Measurements from ENCODE around the gene HPD. TPM values are rescaled to one million over a fixed set of nuclear protein-coding genes. Genes with fewer than 3 reads are reported as not detected.
"Not testable (repeated sequence)": the region's sequence is repeated elsewhere in the genome, so short reads cannot be mapped to it uniquely, and the experiment has no call there.

The HPD gene
- total and polyA plus RNA-seq, 2 experiments from 2014 or later, result 20.9 to 35.8 TPM

GRCh38 chr12:121857322-121858246 lies 1.1 kb downstream of the HPD start:
- Histone ChIP-seq H3K9me3 (ENCODE audit: low read depth) (no peaks in the 10 kb centered on the region), H3K4me3 (no peak overlapping the region), H3K4me1 (ENCODE audit: insufficient read depth) (peaks cover 33% of the 10 kb centered on the region), H3K27ac (peak overlapping the region; percentile 87), H3K4me2 (no peak overlapping the region), H3K9me2 (replicated peaks; ENCODE audit: insufficient read depth) (no peaks in the 10 kb centered on the region), H3K27me3 (no peaks in the 10 kb centered on the region), H3K36me3 (replicated peaks; ENCODE audit: insufficient read depth, low read depth) (no peaks in the 10 kb centered on the region), H3K79me2 (no peaks in the 10 kb centered on the region), H2AFZ (no peak overlapping the region), H4K20me1 (ENCODE audit: insufficient read depth, poor library complexity, severe bottlenecking) (no peaks in the 10 kb centered on the region)
- no peak for DNase-seq (ENCODE audit: low spot score)
- WGBS (ENCODE audit: low lambda C conversion rate, missing lambda C conversion rate), result 64% methylated on average over 11 of the region's 11 CpGs
- TF ChIP-seq EZH2phosphoT487 (IDR thresholded peaks at IDR 0.05; ENCODE audit: low read depth, severe bottlenecking, unreplicated experiment) (no peak), CTCF (IDR thresholded peaks at IDR 0.05; ENCODE audit: poor library complexity) (no peak), EZH2 (IDR thresholded peaks at IDR 0.05; ENCODE audit: borderline replicate concordance) (no peak)

- DNase-seq (ENCODE audit: low spot score); H3K4me3 ChIP-seq; H4K20me1 ChIP-seq (ENCODE audit: insufficient read depth, poor library complexity, severe bottlenecking); H3K4me2 ChIP-seq; H3K27ac ChIP-seq; H2AFZ ChIP-seq; H3K79me2 ChIP-seq; H3K9me2 ChIP-seq (replicated peaks; ENCODE audit: insufficient read depth); H3K27me3 ChIP-seq; H3K9me3 ChIP-seq (ENCODE audit: low read depth); H3K4me1 ChIP-seq (ENCODE audit: insufficient read depth); H3K36me3 ChIP-seq (replicated peaks; ENCODE audit: insufficient read depth, low read depth): not testable (repeated sequence)
- WGBS (ENCODE audit: low lambda C conversion rate, missing lambda C conversion rate), result 91% methylated on average over 3 of the region's 3 CpGs
Measured at GRCh38 chr12:121852392-121852791, 6.3 kb downstream of the HPD start.

- no peak for DNase-seq (ENCODE audit: low spot score)
- H3K4me3 ChIP-seq, result no peak overlapping the region
- H3K36me3 ChIP-seq (replicated peaks; ENCODE audit: insufficient read depth, low read depth), result no peaks in the 10 kb centered on the region
- H4K20me1 ChIP-seq (ENCODE audit: insufficient read depth, poor library complexity, severe bottlenecking), result no peaks in the 10 kb centered on the region
- no peaks in the 10 kb centered on the region for H3K9me3 ChIP-seq (ENCODE audit: low read depth)
- TF ChIP-seq CTCF (IDR thresholded peaks at IDR 0.05; ENCODE audit: poor library complexity), result no peak
- TF ChIP-seq EZH2phosphoT487 (IDR thresholded peaks at IDR 0.05; ENCODE audit: low read depth, severe bottlenecking, unreplicated experiment), result no peak
- no peak for TF ChIP-seq EZH2 (IDR thresholded peaks at IDR 0.05; ENCODE audit: borderline replicate concordance)
- H3K27me3 ChIP-seq, result no peaks in the 10 kb centered on the region
- no peak overlapping the region for H3K27ac ChIP-seq
- H3K4me2 ChIP-seq, result no peak overlapping the region
- H3K4me1 ChIP-seq (ENCODE audit: insufficient read depth), result no peaks in the 10 kb centered on the region
- no peaks in the 10 kb centered on the region for H3K79me2 ChIP-seq
- no peak overlapping the region for H2AFZ ChIP-seq
- H3K9me2 ChIP-seq (replicated peaks; ENCODE audit: insufficient read depth), result no peaks in the 10 kb centered on the region
- 95% methylated on average over 13 of the region's 13 CpGs for WGBS (ENCODE audit: low lambda C conversion rate, missing lambda C conversion rate)
Measured at GRCh38 chr12:121849665-121850064, 9.0 kb downstream of the HPD start.

- TF ChIP-seq EZH2 (IDR thresholded peaks at IDR 0.05; ENCODE audit: borderline replicate concordance) (no peak), CTCF (IDR thresholded peaks at IDR 0.05; ENCODE audit: poor library complexity) (no peak), EZH2phosphoT487 (IDR thresholded peaks at IDR 0.05; ENCODE audit: low read depth, severe bottlenecking, unreplicated experiment) (no peak)
- Histone ChIP-seq H3K9me2 (replicated peaks; ENCODE audit: insufficient read depth) (no peaks in the 10 kb centered on the region), H3K79me2 (no peaks in the 10 kb centered on the region), H3K36me3 (replicated peaks; ENCODE audit: insufficient read depth, low read depth) (no peaks in the 10 kb centered on the region), H3K4me1 (ENCODE audit: insufficient read depth) (no peaks in the 10 kb centered on the region), H3K4me2 (no peak overlapping the region), H3K27ac (no peak overlapping the region), H3K4me3 (no peak overlapping the region), H2AFZ (no peak overlapping the region), H3K9me3 (ENCODE audit: low read depth) (no peaks in the 10 kb centered on the region), H4K20me1 (ENCODE audit: insufficient read depth, poor library complexity, severe bottlenecking) (no peaks in the 10 kb centered on the region), H3K27me3 (no peaks in the 10 kb centered on the region)
- 95% methylated on average over 6 of the region's 6 CpGs for WGBS (ENCODE audit: low lambda C conversion rate, missing lambda C conversion rate)
- no peak for DNase-seq (ENCODE audit: low spot score)
Measured at GRCh38 chr12:121849211-121849610, 9.4 kb downstream of the HPD start.
